Stimulated activated CD4-positive, alpha-beta T cell treated with anti-CD3 and anti-CD28 coated beads, Interleukin-1b, Interleukin-23, amount 100 ng/mL, for 48 hours (primary cell): ENCODE results near the gene SPRY4.
"Not testable (repeated sequence)": the region's sequence is repeated elsewhere in the genome, so short reads cannot be mapped to it uniquely, and the experiment has no call there.

Experiments used
- DNase-seq: peaks from one replicate; pipeline ENCODE4 v3.0.0-alpha.2; 2020

SPRY4 gene

DNA sequence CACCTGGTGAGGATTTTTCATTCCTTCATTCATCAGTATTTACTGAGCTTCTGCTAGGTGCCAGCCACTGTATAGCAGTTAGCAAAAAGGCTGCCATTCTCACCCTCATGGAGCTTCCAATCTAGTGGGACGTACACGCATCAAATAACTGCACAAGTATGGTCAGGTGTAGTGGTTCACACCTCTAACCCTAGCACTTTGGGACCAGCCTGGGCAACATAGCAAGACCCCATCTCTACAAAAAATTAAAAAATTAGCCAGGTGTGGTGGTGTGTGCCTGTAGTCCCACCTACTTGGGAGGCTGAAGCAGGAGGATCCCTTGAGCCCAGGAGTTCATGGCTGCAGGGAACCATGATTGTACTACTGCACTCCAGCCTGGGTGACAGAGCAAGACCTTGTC is 8.9 kb upstream of the SPRY4 start:
- DNase-seq = not testable (repeated sequence)

GRCh38 chr5:142330444-142330843 is 5.6 kb upstream of the SPRY4 start:
- no peak for DNase-seq

GRCh38 chr5:142330026-142330425 is 5.2 kb upstream of the SPRY4 start:
- DNase-seq = no peak

GRCh38 chr5:142327111-142327842 is 2.5 kb upstream of the SPRY4 start:
- no peak for DNase-seq

GRCh38 chr5:142326480-142326938 is 1.7 kb upstream of the SPRY4 start:
- no peak for DNase-seq

GRCh38 chr5:142325725-142326479 is 1.1 kb upstream of the SPRY4 start:
- no peak for DNase-seq

- no peak for DNase-seq
These were observed 518 bp downstream of the SPRY4 start for GRCh38 chr5:142324136-142324870.

GRCh38 chr5:142323480-142324135 is 1.2 kb downstream of the SPRY4 start:
- no peak for DNase-seq

DNA sequence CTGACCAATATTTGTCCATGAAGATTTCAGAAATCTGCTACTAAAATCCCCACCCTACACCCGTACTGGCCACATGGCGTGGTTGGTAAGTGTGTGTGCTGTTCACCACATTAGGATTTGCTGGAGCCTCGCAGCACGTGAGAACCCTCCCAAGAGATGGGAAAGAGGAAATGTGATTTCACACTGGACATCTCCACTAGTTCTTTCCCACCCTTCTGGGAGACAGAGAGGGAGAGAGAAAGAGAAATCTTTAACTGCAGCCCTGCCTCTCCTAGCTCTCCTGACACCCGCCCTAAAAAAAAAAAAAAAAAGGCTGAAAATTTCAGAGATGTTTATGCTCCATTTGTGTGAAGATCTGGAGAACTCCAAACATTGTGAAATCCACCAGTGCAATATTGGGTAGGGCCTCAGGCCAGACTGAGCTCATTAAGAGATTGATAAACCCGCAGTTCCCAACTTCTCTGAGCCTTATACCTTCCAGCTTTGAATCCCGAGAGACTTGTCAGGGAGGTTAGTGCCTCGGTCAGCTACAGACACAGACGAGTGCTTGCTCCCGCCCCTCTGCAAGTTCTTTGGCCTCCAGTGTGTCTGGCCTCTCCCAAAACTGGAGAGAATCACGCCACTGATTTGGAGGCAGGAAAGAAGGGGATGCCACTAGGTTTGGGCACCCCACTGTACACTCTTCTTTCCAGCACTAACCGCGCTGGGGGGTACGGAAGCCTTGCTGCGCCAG is 1.9 kb downstream of the SPRY4 start:
- no peak for DNase-seq

GRCh38 chr5:142322403-142322746 is 2.4 kb downstream of the SPRY4 start:
- DNase-seq = no peak

DNA sequence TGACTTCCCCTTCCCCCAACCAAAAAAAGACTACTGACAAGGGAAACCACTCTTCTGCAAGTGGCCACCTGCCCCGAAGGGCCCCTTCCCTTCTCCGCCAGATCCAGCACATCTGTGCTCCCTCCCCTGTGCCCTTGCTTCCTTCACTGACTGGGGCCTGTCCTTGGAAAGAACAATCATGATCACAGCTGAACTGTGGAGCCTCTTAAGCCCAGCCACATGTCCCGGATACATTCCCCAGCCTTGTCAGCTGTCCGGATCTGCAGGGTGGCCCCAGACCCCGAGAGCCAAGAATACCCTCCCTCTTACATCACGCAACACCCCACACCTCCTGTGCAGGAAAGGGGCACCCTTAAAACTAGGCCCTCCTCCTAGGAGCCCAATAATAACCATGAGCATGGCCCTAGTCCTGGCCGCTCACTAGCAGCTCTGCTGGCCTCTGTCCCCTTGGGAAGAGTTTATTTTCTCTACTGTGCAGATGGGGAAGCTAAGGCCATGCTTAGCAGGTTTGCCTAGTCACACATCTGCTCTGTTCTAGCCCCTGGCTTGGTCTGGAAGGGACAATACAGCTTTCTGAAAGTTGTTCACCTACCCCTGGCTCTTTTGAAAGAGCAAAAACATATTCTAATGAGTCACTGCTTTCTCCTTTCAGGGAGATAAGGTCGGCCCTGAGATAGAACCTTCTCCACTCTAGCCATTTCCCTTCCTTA is 3.8 kb downstream of the SPRY4 start:
- DNase-seq = no peak

DNA sequence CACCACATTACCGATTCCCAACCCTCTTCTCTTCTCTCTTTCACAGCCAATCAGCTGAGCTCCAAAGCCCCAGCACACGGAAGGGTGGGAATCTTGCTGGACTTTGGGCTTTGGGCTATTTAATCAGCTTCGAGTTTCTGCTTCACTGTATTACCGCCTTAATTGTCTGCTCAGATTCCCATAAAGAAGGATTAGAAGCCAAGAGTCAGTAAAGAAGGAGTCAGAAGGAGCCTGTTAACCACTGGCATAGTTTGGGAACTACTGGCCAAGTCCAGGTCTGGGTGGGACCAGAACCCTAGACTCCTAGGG is 4.4 kb downstream of the SPRY4 start:
- DNase-seq = no peak

GRCh38 chr5:142319560-142320429 is 5.0 kb downstream of the SPRY4 start:
- no peak for DNase-seq

DNA sequence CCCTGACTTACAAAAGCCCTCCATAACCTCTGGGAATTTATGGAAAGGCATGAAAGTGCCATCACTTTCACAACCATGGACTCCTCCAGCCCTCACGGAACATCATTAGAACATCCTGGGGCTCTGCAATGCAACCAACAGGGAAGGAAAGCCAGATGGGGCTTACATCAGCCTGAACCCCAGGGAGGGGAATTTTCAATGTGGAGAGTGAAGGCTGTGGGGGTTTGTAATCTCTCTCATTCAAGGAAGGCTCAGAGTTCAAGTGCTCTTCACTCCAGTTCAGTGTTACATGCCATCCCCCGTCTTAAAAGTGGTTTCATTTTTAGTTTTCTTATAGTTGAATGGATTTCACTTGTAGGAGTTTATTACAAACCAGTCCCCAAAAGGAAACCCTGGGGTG is 5.7 kb downstream of the SPRY4 start:
- no peak for DNase-seq

GRCh38 chr5:142317753-142318152 is 7.1 kb downstream of the SPRY4 start:
- DNase-seq = no peak

GRCh38 chr5:142317173-142317572 is 7.6 kb downstream of the SPRY4 start:
- no peak for DNase-seq

- DNase-seq = no peak
These were observed 8.1 kb downstream of the SPRY4 start for GRCh38 chr5:142316681-142317080.

GRCh38 chr5:142316051-142316450 is 8.8 kb downstream of the SPRY4 start:
- DNase-seq = no peak

- DNase-seq = no peak
These were observed 9.5 kb downstream of the SPRY4 start for GRCh38 chr5:142315096-142315900.

GRCh38 chr5:142314606-142315005 is 10.2 kb downstream of the SPRY4 start:
- DNase-seq = no peak
